A673 (cell line): ENCODE data around the gene MAD2L2. TPM values are rescaled to one million over a fixed set of nuclear protein-coding genes. Genes with fewer than 3 reads are reported as not detected.

Source experiments
- BruUV-seq: library from RNA; stranded (reverse); fragments of 400-500 nt; replicated peaks from 2 replicates; lab custom pipeline; 2021; lab: Mats Ljungman, UMichigan
- CTCF ChIA-PET: fragments of 300-600 bp; sonication (Branson Sonifier 250); formaldehyde crosslinking; loops from one replicate; lab custom pipeline; 2022; ENCODE audit warnings: antibody characterized with exemption; lab: Charles Lee
- POLR2A ChIA-PET: fragments of 300-600 bp; sonication (Branson Sonifier 250); formaldehyde crosslinking; loops from one replicate; lab custom pipeline; 2022; ENCODE audit warnings: antibody characterized with exemption; ENCODE audit not compliant: low non-redundant PET; lab: Charles Lee
- DNase-seq: peaks from one replicate; pipeline ENCODE4 v3.0.0-alpha.2; 2015; ENCODE audit warnings: low spot score
- H3K27ac ChIP-seq: fragments of 200-600 bp; sonication (generic); 2 replicates; pipeline ENCODE4 v1.5.1; 2016; ENCODE audit warnings: mixed run types, low read depth, mild to moderate bottlenecking, mixed read lengths, antibody characterized with exemption, low read length; ENCODE audit not compliant: poor library complexity, severe bottlenecking
- H3K27me3 ChIP-seq: fragments of 200-600 bp; sonication (generic); replicated peaks from 2 replicates; pipeline ENCODE4 v1.6.1; 2017; ENCODE audit warnings: mixed run types, low read depth, mild to moderate bottlenecking, mixed read lengths, antibody characterized with exemption, low read length; ENCODE audit not compliant: insufficient read depth, poor library complexity
- H3K36me3 ChIP-seq: fragments of 200-600 bp; sonication (generic); 2 replicates; pipeline ENCODE4 v1.6.1; 2016; ENCODE audit warnings: mixed run types, mild to moderate bottlenecking, mixed read lengths, antibody characterized with exemption, low read length; ENCODE audit not compliant: insufficient read depth, poor library complexity, severe bottlenecking
- H3K4me1 ChIP-seq: fragments of 200-600 bp; sonication (generic); 2 replicates; pipeline ENCODE4 v1.6.1; 2017; ENCODE audit warnings: mixed run types, mild to moderate bottlenecking, mixed read lengths, antibody characterized with exemption, low read length; ENCODE audit not compliant: insufficient read depth, poor library complexity, severe bottlenecking
- H3K4me3 ChIP-seq: fragments of 200-600 bp; sonication (generic); 2 replicates; pipeline ENCODE4 v1.5.1; 2016; ENCODE audit warnings: low read depth, mixed run types, mild to moderate bottlenecking, mixed read lengths, low read length; ENCODE audit not compliant: poor library complexity, severe bottlenecking
- H3K9me3 ChIP-seq: fragments of 200-600 bp; sonication (generic); 2 replicates; pipeline ENCODE4 v1.6.1; 2016; ENCODE audit warnings: mixed run types, low read depth, mild to moderate bottlenecking, mixed read lengths, antibody characterized with exemption, low read length; ENCODE audit not compliant: poor library complexity, severe bottlenecking
- EZH2 ChIP-seq: fragments of 200-600 bp; sonication (generic); IDR thresholded peaks from 2 replicates; pipeline ENCODE4 v1.6.1; 2017; ENCODE audit warnings: borderline replicate concordance, low read depth, mild to moderate bottlenecking, mixed read lengths, antibody characterized with exemption, low read length; ENCODE audit not compliant: poor library complexity, severe bottlenecking
- intact Hi-C: fragments of 100-400 bp; cut with micrococcal nuclease; formaldehyde crosslinking; loops from one replicate; pipeline ENCODE4 v1.10.0; 2022; ENCODE audit not compliant: unreplicated experiment
- total RNA-seq: library from RNA; stranded (reverse); gene quantifications from 2 replicates; pipeline ENCODE4 v1.2.3, GENCODE V29; 2021
- TF ChIP-seq, protein P1 (sequence below): fragments of 300-800, 200-600 bp; sonication (generic); conservative IDR thresholded peaks from 2 replicates; pipeline ENCODE4 v1.5.1; 2017; ENCODE audit warnings: low read depth, mild to moderate bottlenecking, antibody characterized with exemption, low read length, moderate library complexity, mixed read lengths

Gene MAD2L2
- total RNA-seq, 1 experiment from 2014 or later, result 134 TPM

DNA sequence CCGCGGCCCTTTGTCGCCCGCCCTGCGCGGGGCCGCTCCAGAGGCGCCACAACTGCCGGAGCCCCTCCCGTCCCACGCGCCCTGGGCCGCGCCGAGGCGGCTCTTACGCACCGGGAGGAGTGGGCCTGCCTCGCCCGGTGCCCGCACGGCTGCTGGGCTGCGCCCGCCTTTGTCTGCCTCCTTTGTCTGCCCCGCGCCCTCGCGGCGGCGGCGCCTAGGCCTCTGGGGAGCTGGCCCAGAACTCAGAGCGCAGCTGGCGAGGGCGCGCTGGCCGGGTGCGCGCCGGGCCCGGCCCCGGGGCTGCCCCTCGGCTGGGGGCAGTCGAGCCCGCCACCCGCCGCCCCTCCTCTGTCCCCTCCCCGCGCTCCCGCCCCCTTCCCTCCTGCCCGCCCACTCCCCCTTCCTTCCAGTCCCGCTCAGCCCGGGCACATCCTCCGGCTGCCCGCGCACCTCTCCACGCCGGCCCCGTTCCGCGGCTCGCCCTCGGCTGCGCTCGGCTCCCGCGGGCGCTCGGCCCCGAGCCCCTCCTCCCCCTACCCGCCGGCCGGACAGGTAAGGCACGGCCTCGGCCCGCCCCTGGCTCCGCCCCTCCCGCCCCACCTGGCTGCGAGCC lies 10.5 kb upstream of the MAD2L2 start, which contains the start of gene DRAXIN:
DRAXIN (plus strand) TSS at position 409 of the 613 bp plus-strand sequence. CDS start 14,549 bp downstream, outside the sequence.
- intact Hi-C loops, result no loop called here
- H3K27ac ChIP-seq, result no peak within 1 kb of the TSS
- DNase-seq, result peak; percentile 53
- H3K4me1 ChIP-seq, result peaks cover 29% of the 10 kb centered on the region
- peak within 1 kb of the TSS; percentile 61 for H3K4me3 ChIP-seq
- H3K27me3 ChIP-seq, result peaks cover 9% of the 10 kb centered on the region
- TF ChIP-seq, protein P1, sequence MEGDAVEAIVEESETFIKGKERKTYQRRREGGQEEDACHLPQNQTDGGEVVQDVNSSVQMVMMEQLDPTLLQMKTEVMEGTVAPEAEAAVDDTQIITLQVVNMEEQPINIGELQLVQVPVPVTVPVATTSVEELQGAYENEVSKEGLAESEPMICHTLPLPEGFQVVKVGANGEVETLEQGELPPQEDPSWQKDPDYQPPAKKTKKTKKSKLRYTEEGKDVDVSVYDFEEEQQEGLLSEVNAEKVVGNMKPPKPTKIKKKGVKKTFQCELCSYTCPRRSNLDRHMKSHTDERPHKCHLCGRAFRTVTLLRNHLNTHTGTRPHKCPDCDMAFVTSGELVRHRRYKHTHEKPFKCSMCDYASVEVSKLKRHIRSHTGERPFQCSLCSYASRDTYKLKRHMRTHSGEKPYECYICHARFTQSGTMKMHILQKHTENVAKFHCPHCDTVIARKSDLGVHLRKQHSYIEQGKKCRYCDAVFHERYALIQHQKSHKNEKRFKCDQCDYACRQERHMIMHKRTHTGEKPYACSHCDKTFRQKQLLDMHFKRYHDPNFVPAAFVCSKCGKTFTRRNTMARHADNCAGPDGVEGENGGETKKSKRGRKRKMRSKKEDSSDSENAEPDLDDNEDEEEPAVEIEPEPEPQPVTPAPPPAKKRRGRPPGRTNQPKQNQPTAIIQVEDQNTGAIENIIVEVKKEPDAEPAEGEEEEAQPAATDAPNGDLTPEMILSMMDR, result no peak
- no peak for TF ChIP-seq EZH2
- ChIA-PET POLR2A (no interaction called here), CTCF (interaction anchor here (0.7 kb wide), 1 partner anchor 27 kb away, joined by 3 read pairs; the partner anchor contains the start of gene FBXO6)
- H3K9me3 ChIP-seq, result no peaks in the 10 kb centered on the region
- no TSS peak for BruUV-seq
- no peaks in the 10 kb centered on the region for H3K36me3 ChIP-seq

DNA sequence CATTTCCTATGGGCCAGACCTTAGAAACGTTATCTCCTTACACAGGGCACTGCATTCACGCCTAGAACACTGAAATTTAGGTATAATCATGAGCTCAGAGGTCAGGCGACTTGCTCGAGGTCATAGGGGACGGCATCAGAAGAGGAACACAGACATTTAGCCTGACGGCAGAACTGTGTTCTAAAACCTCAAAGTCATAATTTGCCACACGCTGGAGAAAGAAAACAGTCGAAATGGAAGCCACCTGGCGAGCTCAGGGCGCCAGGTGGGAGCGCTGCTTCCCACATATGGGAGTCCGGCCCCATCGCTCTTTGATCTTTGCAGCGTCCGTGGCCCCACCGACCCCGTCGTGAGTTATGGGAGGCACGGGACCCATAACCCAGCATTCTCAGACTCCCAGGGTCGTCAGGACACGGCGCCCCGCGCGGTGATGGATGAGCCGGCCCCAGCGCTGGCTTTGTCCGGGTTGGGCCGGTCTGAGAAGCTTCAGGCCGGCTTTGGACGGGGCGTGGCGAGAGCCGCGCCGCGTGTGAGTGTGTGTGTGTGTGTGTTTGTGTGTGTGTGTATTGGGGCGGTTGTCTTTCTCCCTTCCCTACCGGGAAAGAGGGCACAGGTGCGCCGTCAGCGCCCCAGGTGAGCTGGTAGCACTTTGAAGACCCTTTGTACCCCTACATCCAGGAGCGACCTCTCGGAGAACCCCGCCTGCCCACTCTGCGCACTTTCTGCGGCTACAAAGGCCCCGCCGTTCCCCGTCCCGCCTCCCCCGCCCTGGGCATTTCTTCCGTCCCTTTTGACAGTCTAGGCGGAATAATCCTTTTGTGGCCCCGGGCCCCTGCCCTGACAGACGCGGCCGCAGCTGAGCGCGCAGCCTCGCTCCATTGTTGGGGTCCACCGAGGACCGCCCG lies 9.7 kb upstream of the MAD2L2 start:
- Histone ChIP-seq H3K27me3 (peaks cover 9% of the 10 kb centered on the region), H3K36me3 (no peaks in the 10 kb centered on the region), H3K4me1 (peaks cover 29% of the 10 kb centered on the region), H3K9me3 (no peaks in the 10 kb centered on the region), H3K27ac (no peak overlapping the region), H3K4me3 (peak overlapping the region; percentile 61)
- ChIA-PET CTCF (interaction anchor here (0.7 to 1.3 kb wide), 2 partner anchors 20 to 27 kb away, joined by 3 to 6 read pairs; partner anchors contain the start of gene FBXO6), POLR2A (no interaction called here)
- DNase-seq, result no peak
- intact Hi-C loops, result no loop called here
- BruUV-seq, result no TSS peak
- TF ChIP-seq, protein P1, result no peak
- TF ChIP-seq EZH2, result no peak

DNA sequence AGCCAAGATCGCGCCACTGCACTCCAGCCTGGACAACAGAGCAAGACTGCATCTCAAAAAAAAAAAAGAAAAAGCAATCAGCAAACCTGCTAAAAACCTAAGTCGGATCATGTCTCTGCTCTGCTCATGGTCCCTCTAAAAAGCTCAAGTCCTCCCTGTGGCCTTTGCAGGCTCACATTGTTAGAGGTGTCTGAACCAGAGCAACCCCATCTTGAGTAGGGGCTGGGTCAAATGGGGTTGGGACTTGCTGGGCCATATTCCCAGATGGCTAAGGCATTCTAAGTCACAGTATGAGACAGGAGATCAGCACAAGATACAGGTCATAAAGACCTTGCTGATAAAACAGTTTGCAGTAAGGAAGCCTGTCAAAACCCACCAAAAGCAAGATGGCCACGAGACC lies 7.6 kb upstream of the MAD2L2 start:
- no TSS peak for BruUV-seq
- no peak overlapping the region for H3K27ac ChIP-seq
- no peak overlapping the region for H3K4me3 ChIP-seq
- no peaks in the 10 kb centered on the region for H3K9me3 ChIP-seq
- DNase-seq, result no peak
- intact Hi-C loops, result no loop called here
- peaks cover 49% of the 10 kb centered on the region for H3K4me1 ChIP-seq
- TF ChIP-seq, protein P1, result no peak
- no peak for TF ChIP-seq EZH2
- no peaks in the 10 kb centered on the region for H3K36me3 ChIP-seq
- POLR2A ChIA-PET, result no interaction called here
- peaks cover 9% of the 10 kb centered on the region for H3K27me3 ChIP-seq
- CTCF ChIA-PET, result no interaction called here
